Embryonic facial prominence (tissue), 1 donor: ENCODE data around the gene NR5A2.

Experiments used
- DNase-seq: peaks from one replicate; pipeline ENCODE4 v3.0.0-alpha.2; 2016; ENCODE audit errors: extremely low spot score

The NR5A2 gene

DNA sequence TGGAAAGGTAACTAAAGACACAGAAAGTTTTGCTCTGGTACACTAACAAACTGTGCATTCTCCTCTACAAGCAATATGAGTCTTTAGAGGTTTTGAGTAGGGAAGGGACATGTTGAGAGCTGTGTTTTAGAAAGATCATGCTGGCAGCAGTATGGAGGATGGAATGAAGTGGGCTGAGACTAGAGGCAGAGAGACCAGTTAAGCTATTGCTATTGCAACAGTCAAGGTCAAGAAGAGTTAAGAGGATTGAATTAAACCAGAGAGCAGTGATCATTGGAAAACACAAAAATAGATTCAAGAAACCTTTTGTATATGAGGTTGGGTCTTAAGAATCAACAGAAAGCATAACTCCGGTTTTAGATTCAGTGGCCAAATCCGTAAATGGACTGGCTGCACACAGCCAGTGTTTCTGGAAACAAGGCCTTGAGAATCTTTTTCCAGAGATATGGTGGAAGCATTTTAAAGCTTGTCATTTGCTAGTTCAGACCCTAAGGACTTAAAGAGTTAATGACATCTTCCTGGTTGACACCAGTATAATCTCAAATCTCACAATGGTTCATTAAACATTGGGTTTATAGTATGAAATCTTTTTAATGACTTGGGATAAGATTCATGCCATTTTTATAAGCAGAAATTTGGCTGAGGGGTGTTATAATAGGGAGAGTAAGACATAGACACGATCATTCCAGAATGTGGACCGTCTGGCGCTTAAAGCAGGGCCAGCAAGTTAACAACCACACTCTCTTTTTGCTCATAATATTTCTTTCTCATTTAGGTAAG lies 177.9 kb downstream of the NR5A2 start:
- DNase-seq, result no peak

DNA sequence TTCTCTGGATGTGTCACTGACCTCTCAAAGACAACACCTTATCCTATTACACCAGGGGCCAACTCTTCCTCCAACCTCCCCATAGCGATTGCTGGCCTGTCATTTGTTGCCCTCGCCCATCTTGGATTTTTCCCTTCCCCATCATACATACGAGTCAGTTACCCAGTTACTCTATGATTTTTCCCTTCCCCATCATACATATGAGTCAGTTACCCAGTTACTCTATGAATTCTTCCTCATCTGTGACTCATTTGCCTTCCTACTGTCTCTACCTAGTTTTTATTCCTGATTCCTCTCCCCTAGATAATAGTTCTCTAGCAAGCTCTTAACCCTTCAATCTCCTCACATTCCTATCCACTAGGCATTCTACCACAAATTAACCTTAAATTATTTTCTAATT lies 178.8 kb downstream of the NR5A2 start:
- no peak for DNase-seq

- DNase-seq, result no peak
These were observed 179.3 kb downstream of the NR5A2 start for GRCh38 chr1:200206761-200207160.

DNA sequence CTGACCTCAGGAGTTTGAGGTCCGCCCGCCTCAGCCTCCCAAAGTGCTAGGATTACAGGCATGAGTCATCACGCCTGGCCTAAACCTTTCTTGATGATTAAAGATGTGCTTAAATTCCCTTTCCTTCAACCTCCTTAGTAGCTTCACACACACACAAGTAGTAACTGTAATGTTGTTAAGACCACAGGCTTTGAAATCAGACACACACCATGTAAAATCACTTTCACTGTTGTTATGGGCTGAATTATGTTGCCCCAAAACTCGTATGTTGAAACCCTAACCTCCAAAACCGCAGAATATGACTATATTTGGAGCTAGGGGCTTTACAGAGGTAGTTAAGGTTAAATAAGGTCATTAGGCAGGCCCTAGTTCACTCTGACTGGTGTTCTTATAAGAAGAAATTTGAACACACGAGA lies 180.2 kb downstream of the NR5A2 start:
- no peak for DNase-seq

- DNase-seq, result no peak
These were observed 183.6 kb downstream of the NR5A2 start for GRCh38 chr1:200211157-200211556.

DNA sequence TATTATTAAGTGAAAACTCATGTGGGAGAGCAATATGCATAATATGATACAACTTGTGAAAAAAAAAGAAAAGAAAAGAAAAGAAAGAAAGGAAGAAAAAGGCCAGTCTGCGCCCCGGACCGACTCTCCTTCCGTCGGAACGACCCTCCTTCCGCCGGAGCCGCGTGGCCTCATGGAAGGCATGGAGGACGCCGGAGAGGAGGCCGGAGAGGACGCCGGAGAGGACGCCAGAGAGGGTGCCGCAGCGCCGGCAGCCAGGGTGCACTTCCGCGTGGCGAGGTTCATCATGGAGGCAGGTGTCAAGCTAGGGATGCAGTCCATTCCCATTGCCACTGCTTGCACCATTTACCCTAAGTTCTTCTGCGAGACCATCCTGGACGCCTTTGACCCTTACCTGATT lies 185.9 kb downstream of the NR5A2 start:
- DNase-seq, result no peak

DNA sequence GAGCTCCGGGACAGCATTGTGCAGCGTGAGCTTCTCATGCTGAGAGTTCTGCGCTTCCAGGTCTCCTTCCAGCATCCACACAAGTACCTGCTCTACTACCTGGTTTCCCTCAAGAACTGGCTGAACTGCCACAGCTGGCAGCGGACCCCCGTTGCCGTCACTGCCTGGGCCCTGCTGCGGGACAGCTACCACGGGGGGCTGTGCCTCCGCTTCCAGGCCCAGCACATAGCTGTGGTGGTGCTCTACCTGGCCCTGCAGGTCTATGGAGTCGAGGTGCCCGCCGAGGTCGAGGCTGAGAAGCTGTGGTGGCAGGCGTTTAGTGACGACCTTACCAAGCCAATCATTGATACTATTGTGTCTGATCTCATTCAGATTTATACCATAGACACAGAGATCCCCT lies 186.4 kb downstream of the NR5A2 start:
- no peak for DNase-seq

- no peak for DNase-seq
These were observed 187.8 kb downstream of the NR5A2 start for GRCh38 chr1:200215350-200215749.

- DNase-seq, result no peak
These were observed 190.2 kb downstream of the NR5A2 start for GRCh38 chr1:200217703-200218102.

GRCh38 chr1:200221614-200222282 lies 194.2 kb downstream of the NR5A2 start:
- no peak for DNase-seq

DNA sequence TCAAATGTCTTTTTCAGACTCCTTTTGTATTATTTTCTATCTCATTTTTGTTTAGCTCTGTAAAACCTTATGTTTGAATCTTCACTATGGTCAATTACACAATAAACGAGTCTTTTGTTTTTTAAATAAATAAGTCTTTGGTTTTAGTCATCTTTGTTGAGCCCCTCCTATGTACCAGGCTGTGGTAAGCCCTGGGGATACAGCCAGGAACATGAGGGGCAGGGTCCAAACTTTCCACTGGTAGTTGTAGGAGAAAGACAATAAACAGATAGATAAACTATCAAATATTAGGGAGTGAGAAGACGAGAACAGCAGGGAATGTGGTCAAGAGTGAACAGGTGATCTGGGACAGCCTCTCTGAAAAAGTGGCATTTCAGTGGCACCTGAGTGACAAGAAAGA lies 195.7 kb downstream of the NR5A2 start:
- no peak for DNase-seq

DNA sequence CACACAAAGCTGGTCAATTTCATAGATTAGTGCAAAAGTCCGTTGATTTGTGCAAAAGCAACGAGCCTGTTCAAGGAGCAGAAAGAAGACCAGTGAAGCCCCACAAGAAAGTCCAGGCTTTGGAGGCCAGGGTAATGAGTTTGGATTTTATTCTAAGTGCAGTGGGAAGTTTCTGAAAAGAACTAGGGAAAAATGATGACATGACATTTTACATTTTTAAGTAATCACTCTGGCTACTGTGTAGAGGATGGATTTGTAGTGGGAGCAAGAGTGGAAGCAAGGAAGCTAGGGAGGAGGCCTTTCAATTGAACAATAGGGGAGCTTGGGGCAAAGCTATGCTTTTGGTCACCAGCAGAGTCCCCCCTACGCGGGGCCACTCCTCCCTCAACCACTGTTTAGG lies 196.1 kb downstream of the NR5A2 start:
- no peak for DNase-seq

- DNase-seq, result no peak
These were observed 196.8 kb downstream of the NR5A2 start for GRCh38 chr1:200224315-200224714.

DNA sequence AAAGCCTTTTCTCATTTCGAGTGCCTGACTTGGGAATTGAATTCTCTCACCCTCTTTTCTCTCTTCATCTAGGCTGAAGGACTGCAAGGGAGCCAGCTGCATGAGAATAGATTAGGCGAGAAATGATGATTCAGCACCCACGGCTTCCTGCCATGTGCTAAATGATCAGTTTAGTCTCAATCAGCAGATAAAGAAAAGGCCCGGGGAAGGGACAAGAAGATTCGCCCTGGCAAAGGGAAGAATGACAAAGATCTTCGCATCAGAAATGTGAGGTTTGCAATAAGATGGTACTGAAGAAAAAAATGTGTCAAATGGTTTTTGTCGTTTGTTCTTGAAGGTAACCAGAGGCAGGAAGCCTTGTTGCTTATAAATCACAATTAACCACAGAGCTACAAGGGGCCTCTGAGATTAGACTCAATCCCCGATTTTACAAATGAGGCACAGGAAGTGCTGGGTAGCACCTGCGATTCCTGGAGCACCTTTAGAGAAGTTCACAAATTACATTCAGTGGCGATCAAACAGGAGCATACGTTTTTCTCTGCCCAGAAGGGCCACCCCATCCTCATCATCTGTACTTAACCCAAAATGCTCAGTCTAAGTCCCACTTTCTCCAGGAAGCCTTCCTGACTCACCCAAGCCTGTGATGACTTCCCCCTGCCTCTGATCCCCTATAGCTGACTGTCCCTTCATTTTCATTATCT lies 198.9 kb downstream of the NR5A2 start:
- no peak for DNase-seq

GRCh38 chr1:200226969-200227303 lies 199.4 kb downstream of the NR5A2 start:
- DNase-seq, result no peak
